Activated CD4-positive, alpha-beta T cell treated with anti-CD3 and anti-CD28 coated beads for 48 hours (primary cell): Measurements from ENCODE around the gene DAB2IP.

ENCODE experiments used
- DNase-seq: peaks from one replicate; pipeline ENCODE4 v3.0.0-alpha.2; 2020

Gene DAB2IP

DNA sequence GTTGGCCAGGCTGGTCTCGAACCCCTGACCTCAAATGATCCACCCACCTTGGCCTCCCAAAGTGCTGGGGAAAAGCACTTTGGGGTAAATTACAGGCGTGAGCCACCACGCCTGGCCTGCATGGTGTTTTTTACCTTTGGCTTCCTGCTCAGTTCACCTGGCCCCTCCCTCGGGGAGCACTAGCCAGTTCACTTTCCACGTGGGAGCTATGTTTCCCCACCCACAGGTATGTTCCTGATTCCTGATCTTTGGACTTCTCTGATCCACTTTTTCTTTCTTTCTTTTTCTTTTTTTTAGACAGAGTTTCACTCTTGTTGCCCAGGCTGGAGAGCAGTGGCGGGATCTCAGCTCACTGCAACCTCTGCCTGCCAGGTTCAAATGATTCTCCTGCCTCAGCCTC, 15.8 kb downstream of the DAB2IP start:
- DNase-seq: no peak

- DNase-seq: no peak
These were observed 16.5 kb downstream of the DAB2IP start for GRCh38 chr9:121667890-121668289.

DNA sequence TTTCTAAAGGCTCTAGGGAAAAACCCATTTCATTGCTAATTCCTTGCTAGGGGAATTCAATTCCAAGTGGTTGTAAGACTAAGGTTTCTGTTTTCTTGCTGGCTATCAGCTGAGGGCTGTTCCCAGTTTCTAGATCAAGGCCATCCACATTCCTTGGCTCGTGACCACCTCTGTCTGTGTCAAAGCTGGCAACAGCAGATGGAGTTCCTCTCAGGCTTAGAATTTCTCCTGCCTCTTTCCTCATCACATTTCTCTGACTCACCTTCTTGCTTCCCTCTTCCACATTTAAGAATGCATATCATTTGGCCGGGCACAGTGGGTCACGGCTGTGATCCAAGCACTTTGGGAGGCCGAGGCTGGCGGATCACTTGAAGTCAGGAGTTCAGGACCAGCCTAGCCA, 19.0 kb downstream of the DAB2IP start:
- no peak for DNase-seq

DNA sequence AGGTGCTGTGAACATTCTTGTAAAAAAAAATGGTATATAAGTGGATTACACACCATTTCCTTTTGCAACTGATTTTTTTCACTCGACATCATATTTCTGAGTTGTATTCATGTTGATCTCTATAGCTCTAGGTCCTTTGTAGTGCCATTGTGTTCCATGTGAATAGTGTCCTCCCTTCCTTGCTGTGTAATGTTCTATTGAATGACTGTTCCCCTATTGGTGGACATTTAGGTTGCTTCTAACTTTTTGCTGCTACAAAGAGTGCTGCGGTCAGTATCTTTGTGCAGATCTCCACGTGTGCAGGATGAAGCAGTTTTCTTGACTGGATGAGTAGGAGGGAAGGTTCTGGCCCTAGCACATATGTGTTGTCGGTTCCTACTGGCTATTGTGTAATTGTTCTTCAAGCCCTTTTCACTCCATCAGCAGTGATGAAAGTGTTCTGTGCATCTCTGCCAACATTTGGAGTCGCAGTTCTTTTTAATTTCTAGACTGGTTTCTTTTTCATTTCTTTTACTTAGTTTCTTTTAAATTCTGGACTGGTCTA, 20.2 kb downstream of the DAB2IP start:
- DNase-seq: no peak

DNA sequence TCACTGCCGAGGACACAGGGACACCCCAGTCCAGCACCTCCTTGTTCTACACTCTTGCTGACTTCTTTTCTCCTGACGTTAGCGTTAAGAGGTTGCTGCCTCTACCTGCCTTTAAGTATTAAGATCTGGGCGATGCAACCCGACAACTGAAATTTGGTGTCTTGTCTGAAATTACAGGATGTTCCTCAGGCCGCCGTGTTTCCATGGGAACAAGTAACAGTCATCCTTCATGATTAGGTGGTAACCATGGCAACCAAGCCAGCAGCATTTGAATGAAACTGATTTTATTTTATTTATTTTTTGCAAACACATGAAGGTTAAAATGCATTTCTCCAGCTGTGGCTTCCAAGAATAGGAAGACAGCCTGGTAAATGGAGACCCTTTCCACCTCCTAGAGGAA, 20.8 kb downstream of the DAB2IP start:
- DNase-seq: no peak

DNA sequence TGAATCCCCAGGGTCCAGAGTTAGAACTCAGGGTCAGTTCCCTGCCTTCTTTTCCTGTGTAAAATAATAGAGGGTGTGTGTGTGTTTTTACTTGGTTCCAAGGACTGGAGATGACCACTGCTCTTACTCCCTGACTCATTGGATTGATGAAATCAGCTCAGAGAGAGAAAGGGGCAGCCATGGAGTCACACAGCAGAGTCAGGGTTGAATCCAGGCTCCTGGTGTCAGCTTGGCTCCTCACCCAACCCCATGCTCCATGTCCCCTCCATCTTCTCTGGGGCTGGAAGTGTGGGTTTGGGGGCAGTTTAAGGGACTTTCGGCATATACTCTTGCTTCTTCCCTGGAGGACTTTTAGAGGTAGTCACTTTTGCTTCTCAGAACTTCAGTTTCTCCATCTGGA, 21.6 kb downstream of the DAB2IP start:
- no peak for DNase-seq

- DNase-seq: no peak
These were observed 22.1 kb downstream of the DAB2IP start for GRCh38 chr9:121673576-121673975.

DNA sequence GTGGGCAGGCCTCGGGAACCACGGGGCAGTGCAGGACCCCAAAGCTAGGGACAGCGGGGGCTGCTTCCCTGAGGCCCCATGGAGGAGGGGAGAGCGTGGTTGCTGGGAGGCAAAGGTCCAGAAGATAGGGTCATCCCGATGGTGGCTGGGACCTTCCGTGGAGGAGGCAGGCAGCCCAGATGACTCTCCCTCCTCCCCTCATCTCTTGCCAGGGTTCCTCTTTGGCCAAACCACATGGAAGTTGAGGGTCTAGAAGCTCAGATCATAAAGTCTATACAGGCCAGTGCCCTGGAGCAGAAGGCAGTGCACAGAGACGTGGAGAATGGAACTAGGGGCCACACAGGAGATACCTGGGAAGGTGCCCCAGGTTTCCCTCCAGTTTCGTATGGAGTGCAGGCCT, 22.6 kb downstream of the DAB2IP start:
- no peak for DNase-seq

DNA sequence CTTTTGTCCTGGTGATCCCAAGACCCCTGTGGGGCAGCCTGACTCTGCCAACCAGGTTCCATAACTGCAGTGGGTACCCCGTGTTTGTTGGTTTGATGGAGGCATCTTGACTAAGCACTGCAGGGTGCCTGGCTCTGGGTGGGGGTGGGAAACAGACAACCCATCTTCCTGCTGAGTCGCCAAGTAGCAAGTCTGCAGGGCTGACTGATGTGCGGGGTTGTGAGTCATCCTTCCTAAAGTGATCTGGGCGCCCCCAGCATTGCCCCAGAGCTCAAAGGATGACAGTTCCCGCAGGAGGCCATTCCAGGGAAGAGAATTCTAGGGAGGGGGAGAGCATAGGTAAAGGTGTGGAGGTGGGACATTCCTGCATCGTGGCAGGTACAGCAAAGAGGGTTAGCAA, 23.5 kb downstream of the DAB2IP start:
- DNase-seq: no peak

GRCh38 chr9:121675381-121675780, 23.9 kb downstream of the DAB2IP start:
- DNase-seq: no peak

- no peak for DNase-seq
These were observed 24.8 kb downstream of the DAB2IP start for GRCh38 chr9:121675969-121676822.

- no peak for DNase-seq
These were observed 25.5 kb downstream of the DAB2IP start for GRCh38 chr9:121676926-121677325.

DNA sequence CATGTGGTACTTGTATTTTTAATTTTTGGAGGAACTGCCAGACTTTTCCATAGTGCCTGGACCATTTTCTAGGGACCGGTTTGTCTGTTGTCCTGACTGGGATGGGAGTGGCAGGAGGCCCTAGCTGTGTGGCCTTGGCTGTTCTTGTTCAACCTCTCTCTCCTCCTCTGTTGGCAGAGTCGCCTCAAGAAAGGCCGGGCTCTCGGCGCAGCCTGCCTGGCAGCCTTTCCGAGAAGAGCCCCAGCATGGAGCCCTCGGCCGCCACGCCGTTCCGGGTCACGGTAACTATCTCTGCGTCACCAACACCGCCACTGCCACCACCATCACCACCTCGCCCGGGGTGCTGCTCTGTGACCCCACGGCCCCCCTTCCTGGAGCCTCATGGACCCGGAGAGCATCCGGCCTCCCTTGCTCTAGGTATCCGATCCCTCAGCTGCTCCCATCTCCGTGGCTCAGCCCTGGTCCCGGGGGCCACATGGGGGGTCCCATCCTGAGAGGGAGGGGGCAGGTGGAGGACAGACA, 27.1 kb downstream of the DAB2IP start:
- DNase-seq: no peak

DNA sequence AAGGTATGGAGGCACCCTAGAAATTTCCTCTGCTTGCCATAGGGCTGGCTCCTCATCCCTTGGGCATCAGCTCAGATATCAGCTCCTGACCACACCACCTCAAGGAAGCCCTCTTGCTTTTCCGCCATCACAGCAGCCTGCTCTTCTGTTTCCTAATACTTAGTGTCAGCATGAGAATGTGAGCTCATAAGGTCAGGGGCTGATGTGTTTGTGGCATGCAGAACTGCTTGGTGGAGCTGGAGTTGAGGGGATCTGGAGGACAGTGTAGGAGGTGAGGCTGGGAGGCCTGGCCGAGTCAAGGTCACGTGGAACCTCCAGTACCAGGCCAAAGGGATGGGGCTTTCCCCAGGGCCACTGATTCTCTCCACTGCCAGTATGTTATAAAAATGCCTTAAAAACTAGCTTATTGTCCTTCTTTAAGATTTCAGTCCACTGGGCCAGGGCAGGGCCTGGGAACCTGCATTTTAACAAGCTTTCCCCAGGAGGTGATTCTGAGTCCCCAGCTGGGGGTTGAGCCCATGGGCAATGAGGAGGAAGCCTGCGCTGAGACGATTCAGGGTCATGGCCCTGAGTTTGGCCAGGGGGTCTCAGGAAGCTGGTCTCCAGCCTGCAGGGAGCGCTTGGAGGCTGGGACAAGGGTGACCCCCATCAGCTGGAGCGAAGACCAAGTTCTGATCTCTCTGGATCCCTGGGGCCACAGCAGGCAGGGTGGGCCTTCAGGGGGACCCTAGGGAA, 28.6 kb downstream of the DAB2IP start:
- no peak for DNase-seq

GRCh38 chr9:121681404-121681803, 30.0 kb downstream of the DAB2IP start:
- no peak for DNase-seq

DNA sequence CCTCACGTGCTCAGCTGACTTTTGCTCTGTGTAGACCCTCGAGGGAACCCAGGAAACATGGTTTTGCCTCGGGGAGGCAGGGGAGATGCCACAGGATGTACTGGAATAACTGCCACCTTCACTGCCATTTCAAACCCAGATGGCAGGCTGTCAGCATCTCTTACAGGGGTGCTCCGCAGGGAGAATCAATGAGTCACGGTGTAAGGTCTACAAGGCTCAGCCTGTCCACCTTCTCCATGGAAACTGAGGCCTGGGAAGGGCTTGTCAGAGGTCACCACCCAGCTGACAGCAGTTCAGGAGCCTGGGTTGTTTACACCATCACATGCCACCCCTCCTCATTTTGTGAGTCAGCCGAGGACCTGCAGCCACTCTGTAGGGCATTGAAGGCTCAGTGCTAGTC, 30.8 kb downstream of the DAB2IP start:
- no peak for DNase-seq

- no peak for DNase-seq
These were observed 31.6 kb downstream of the DAB2IP start for GRCh38 chr9:121682926-121683515.

DNA sequence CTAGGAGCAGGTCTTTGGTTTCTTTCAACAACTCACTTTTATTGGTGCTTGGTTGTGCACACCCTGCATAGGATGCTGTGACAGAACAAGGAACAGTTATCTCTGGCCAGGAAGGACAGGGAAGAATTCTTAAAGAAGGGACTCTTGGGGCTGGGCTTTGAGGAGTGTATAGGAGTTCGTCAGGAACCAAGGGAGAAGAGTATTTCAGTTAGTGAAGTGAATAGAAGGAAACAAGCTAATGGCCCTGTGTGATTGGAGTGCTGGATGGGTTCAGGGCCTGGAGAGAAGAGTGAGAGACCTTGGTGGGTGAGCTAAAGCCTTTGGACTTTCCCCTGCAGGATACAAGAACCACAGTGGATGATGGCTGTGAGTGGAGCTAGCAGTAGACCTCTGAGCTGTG, 32.2 kb downstream of the DAB2IP start:
- DNase-seq: no peak

DNA sequence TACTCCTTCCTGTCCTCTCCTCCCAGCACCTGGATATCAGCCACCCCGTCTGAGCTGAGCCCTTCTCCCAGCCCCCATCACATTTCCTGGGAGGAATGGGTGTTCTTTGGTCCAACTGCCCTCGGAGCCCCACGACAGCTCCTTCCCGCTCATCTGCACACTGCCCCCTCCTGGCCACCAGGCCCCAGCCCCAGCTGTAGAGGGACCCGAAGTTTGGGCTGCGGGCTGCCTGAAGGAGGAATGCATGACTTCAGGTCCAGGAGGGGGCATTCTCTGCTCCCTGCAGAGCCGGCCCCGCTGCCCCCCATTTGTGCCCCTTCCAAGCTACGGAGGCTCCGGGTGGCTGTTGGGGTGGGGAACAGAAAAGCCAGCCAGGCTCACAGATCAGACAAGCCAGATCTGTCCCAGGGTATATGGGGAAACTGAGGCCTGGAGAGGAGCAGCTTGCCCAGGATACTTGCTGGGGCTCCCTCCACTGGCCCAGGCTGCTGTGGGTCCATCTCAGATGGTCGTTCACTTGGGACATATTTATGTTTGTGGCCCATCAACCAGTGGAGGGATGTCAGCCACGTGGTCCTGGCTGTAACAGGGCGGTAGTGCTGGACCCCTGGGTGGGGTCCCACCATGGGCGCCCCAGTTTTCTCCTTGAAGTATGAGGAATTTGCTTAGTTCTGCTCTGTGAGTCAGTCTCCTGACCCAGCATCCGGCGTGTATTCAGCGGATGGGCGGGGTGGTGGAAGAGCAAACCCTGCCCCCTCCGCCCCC, 33.1 kb downstream of the DAB2IP start:
- peak; percentile 53 for DNase-seq

DNA sequence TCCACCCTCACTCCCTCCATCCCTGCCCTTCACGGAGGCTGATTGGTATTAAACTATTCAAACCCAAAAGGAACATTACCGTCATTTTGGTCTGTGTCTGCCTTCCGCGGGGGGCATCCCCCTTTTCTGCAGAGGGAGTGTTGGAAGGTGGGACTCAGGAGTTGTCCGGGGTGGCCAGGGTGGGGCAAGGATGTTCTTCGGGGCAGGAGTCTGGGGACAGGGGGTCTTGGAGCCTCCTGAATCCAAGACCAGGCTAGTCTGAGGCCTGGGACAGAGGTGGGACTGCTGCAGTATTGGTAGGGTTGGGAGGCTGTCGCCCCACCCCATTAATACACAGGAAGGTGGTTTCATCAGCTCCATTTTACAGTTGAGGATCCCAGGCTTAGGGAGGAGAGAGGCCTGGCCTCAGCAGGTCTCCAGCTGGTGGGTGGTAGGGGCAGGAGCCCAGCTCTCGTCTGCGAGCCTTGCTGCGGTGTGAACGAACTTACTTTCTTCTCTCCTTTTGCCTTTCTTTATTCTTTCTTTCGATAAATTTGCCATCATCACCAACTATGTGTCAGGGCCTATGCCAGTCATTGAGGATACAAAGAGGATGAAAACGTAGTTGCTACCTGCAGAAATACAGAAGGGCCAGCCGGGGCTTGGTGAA, 33.8 kb downstream of the DAB2IP start:
- DNase-seq: no peak

- no peak for DNase-seq
These were observed 34.5 kb downstream of the DAB2IP start for GRCh38 chr9:121685795-121686377.
